ENCODE data around the gene PPP2R3A. TPM values are rescaled to one million over a fixed set of nuclear protein-coding genes. Genes with fewer than 3 reads are reported as not detected.

The PPP2R3A gene
- polyA plus RNA-seq, 1 donor (not counting 4 experiments of a cell fraction or from before 2014, with no cell fraction given), result 11.1 TPM

DNA sequence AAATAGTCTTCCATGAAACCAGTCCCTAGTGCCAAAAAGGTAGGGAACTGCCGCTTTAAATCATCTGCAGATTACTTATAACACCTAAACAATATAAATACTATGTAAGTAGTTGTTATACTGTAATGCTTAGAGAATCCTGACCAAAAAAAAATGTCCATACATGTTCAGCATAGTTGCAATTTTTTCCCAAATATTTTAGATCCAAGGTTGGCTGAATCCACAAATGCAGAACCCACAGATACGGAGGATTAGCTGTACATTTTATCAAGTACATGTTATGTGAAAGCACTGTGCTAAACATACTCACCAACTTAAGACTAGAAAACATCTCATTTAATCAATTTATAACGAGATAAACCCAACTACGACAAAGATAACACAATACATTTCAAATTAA is 221.3 kb downstream of the PPP2R3A start:
- H3K9ac ChIP-seq (ENCODE audit: control insufficient read depth, extremely low read depth, insufficient read depth, low read length), result no peak overlapping the region
- no peak for TF ChIP-seq EZH2 (IDR thresholded peaks at IDR 0.05; ENCODE audit: low read length)
- TF ChIP-seq, protein P1, sequence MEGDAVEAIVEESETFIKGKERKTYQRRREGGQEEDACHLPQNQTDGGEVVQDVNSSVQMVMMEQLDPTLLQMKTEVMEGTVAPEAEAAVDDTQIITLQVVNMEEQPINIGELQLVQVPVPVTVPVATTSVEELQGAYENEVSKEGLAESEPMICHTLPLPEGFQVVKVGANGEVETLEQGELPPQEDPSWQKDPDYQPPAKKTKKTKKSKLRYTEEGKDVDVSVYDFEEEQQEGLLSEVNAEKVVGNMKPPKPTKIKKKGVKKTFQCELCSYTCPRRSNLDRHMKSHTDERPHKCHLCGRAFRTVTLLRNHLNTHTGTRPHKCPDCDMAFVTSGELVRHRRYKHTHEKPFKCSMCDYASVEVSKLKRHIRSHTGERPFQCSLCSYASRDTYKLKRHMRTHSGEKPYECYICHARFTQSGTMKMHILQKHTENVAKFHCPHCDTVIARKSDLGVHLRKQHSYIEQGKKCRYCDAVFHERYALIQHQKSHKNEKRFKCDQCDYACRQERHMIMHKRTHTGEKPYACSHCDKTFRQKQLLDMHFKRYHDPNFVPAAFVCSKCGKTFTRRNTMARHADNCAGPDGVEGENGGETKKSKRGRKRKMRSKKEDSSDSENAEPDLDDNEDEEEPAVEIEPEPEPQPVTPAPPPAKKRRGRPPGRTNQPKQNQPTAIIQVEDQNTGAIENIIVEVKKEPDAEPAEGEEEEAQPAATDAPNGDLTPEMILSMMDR (optimal IDR thresholded peaks at IDR 0.05 in 1 of 3, IDR thresholded peaks at IDR 0.05 in 1 of 3, conservative IDR thresholded peaks at IDR 0.05 in 1 of 3; ENCODE audit: extremely low read depth in 1 of 3, insufficient read depth in 2 of 3, low read length in 3 of 3), result no peak
- no peaks in the 10 kb centered on the region for H3K9me3 ChIP-seq (ENCODE audit: control insufficient read depth, low read depth, low read length)
- dilution Hi-C loops (cut with MboI; ENCODE audit: extremely low pct_ligation_motif_present, low sequenced_read_pairs), result loop anchor here (25.0 kb wide), 1 partner anchor 150 kb away; no protein-coding TSS in a partner anchor
- peaks cover 28% of the 10 kb centered on the region for H4K20me1 ChIP-seq (ENCODE audit: control insufficient read depth, extremely low read depth, insufficient read depth, low read length)
- peak overlapping the region; percentile 49 for H3K4me2 ChIP-seq (ENCODE audit: control insufficient read depth, extremely low read depth, insufficient read depth, low read depth, low read length)
- H3K4me1 ChIP-seq (ENCODE audit: control insufficient read depth, extremely low read depth, insufficient read depth, low read length), result peaks cover 31% of the 10 kb centered on the region
- no peak overlapping the region for H3K4me3 ChIP-seq (ENCODE audit: control insufficient read depth in 2 of 3, extremely low read depth in 1 of 3, insufficient read depth in 2 of 3, low read depth in 1 of 3, low read length in 3 of 3)
- H3K36me3 ChIP-seq (ENCODE audit: control insufficient read depth in 2 of 2, extremely low read depth in 1 of 2, insufficient read depth in 2 of 2, low read length in 2 of 2), result no peaks in the 10 kb centered on the region
- peaks cover 3% of the 10 kb centered on the region for H3K9me1 ChIP-seq (ENCODE audit: control insufficient read depth, extremely low read depth, insufficient read depth, low read length)
- no peak for DNase-seq (ENCODE audit: low read depth, low spot score)
- no peak for FAIRE-seq
- no peaks in the 10 kb centered on the region for H3K27me3 ChIP-seq (ENCODE audit: control insufficient read depth, extremely low read depth, insufficient read depth, low read length)
- H2AFZ ChIP-seq (ENCODE audit: control insufficient read depth, low read length), result no peak overlapping the region
- H3K27ac ChIP-seq (ENCODE audit: control insufficient read depth, insufficient read depth, low read length), result peak overlapping the region; percentile 12
- H3K79me2 ChIP-seq (ENCODE audit: control insufficient read depth, insufficient read depth, low read length), result peaks cover 100% of the 10 kb centered on the region

DNA sequence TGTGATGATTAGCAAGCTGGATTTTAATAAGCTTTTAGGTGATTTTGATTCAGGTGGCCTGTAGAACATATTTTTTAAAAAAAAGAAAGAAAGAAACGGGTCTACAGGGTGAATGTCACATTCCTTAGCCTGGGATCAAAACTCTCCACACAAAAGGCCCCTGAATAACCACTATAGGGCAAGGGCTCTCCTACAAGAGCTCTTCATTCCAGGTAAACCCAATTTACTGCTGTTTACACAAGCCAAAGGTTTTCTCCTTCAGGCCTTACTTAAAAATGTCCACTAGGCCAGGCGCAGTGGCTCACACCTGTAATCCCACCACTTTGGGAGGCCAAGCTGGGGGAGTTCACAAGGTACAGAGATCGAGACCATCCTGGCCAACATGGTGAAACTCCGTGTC is 222.3 kb downstream of the PPP2R3A start:
- no peak overlapping the region for H3K9ac ChIP-seq (ENCODE audit: control insufficient read depth, extremely low read depth, insufficient read depth, low read length)
- DNase-seq (ENCODE audit: low read depth, low spot score), result no peak

More for the DNA sequence above, 222.3 kb downstream of the PPP2R3A start:
- Histone ChIP-seq H3K27ac (ENCODE audit: control insufficient read depth, insufficient read depth, low read length) (no peak overlapping the region), H4K20me1 (ENCODE audit: control insufficient read depth, extremely low read depth, insufficient read depth, low read length) (peaks cover 30% of the 10 kb centered on the region), H3K79me2 (ENCODE audit: control insufficient read depth, insufficient read depth, low read length) (peaks cover 100% of the 10 kb centered on the region), H3K9me1 (ENCODE audit: control insufficient read depth, extremely low read depth, insufficient read depth, low read length) (peaks cover 3% of the 10 kb centered on the region), H3K27me3 (ENCODE audit: control insufficient read depth, extremely low read depth, insufficient read depth, low read length) (no peaks in the 10 kb centered on the region), H3K4me2 (ENCODE audit: control insufficient read depth, extremely low read depth, insufficient read depth, low read depth, low read length) (no peak overlapping the region), H3K4me3 (ENCODE audit: control insufficient read depth in 2 of 3, extremely low read depth in 1 of 3, insufficient read depth in 2 of 3, low read depth in 1 of 3, low read length in 3 of 3) (no peak overlapping the region), H2AFZ (ENCODE audit: control insufficient read depth, low read length) (no peak overlapping the region), H3K9me3 (ENCODE audit: control insufficient read depth, low read depth, low read length) (no peaks in the 10 kb centered on the region), H3K4me1 (ENCODE audit: control insufficient read depth, extremely low read depth, insufficient read depth, low read length) (peaks cover 30% of the 10 kb centered on the region), H3K36me3 (ENCODE audit: control insufficient read depth in 2 of 2, extremely low read depth in 1 of 2, insufficient read depth in 2 of 2, low read length in 2 of 2) (no peaks in the 10 kb centered on the region)
- TF ChIP-seq EZH2 (IDR thresholded peaks at IDR 0.05; ENCODE audit: low read length), result no peak
- TF ChIP-seq, protein P1 (optimal IDR thresholded peaks at IDR 0.05 in 1 of 3, IDR thresholded peaks at IDR 0.05 in 1 of 3, conservative IDR thresholded peaks at IDR 0.05 in 1 of 3; ENCODE audit: extremely low read depth in 1 of 3, insufficient read depth in 2 of 3, low read length in 3 of 3), result no peak
- no peak for FAIRE-seq
- dilution Hi-C loops (cut with MboI; ENCODE audit: extremely low pct_ligation_motif_present, low sequenced_read_pairs), result loop anchor here (25.0 kb wide), 1 partner anchor 149 kb away; no protein-coding TSS in a partner anchor
